Measurements from ENCODE around the gene TBC1D8. TPM values are rescaled to one million over a fixed set of nuclear protein-coding genes. Genes with fewer than 3 reads are reported as not detected.

The TBC1D8 gene
- total RNA-seq (2022; extraction: Qiagen RNA extraction; ENCODE audit: low read depth) = 49.9 to 75.2 TPM (median 68.2 TPM) in 5 replicates

GRCh38 chr2:101151146-101151858 is at the start of gene TBC1D8:
Gene TBC1D8 (minus strand): TSS chr2:101151382. CDS start chr2:101151253, 129 bp downstream.

GRCh38 chr2:101001691-101002561 is 149.3 kb downstream of the TBC1D8 start, which contains the start of gene RPL31:
Gene RPL31 (plus strand): TSS chr2:101002289. CDS start chr2:101002702, 413 bp downstream.

Other genes starting within 250 kb of the TBC1D8 start
- 1,908 to 2,397 TPM (median 2,270 TPM) in 5 replicates for gene RPL31, start 149.1 kb downstream of the TBC1D8 start, total RNA-seq (2022; extraction: Qiagen RNA extraction; ENCODE audit: low read depth)
- 39.6 to 42.9 TPM (median 41.0 TPM) in 5 replicates for gene CNOT11, start 101.5 kb upstream of the TBC1D8 start, total RNA-seq (2022; extraction: Qiagen RNA extraction; ENCODE audit: low read depth)
- 35.7 to 49.7 TPM (median 45.3 TPM) in 5 replicates for gene RNF149, start 157.3 kb upstream of the TBC1D8 start, total RNA-seq (2022; extraction: Qiagen RNA extraction; ENCODE audit: low read depth)
- gene CREG2, start 236.1 kb upstream of the TBC1D8 start, total RNA-seq (2022; extraction: Qiagen RNA extraction; ENCODE audit: low read depth) = 7.5 to 16.5 TPM (median 13.6 TPM) in 5 replicates

Data from A549 treated with GW870086 at 1 μM for 4 hours (cell line).